Activated T-helper 9 cell treated with anti-CD3 and anti-CD28 coated beads, Interleukin-2, amount 50 U/mL, for 16 hours (primary cell): ENCODE results near the gene GABARAP.

ENCODE experiments used
- DNase-seq: peaks from one replicate; pipeline ENCODE4 v3.0.0-alpha.2; 2020; ENCODE audit warnings: low read depth

The GABARAP gene

DNA sequence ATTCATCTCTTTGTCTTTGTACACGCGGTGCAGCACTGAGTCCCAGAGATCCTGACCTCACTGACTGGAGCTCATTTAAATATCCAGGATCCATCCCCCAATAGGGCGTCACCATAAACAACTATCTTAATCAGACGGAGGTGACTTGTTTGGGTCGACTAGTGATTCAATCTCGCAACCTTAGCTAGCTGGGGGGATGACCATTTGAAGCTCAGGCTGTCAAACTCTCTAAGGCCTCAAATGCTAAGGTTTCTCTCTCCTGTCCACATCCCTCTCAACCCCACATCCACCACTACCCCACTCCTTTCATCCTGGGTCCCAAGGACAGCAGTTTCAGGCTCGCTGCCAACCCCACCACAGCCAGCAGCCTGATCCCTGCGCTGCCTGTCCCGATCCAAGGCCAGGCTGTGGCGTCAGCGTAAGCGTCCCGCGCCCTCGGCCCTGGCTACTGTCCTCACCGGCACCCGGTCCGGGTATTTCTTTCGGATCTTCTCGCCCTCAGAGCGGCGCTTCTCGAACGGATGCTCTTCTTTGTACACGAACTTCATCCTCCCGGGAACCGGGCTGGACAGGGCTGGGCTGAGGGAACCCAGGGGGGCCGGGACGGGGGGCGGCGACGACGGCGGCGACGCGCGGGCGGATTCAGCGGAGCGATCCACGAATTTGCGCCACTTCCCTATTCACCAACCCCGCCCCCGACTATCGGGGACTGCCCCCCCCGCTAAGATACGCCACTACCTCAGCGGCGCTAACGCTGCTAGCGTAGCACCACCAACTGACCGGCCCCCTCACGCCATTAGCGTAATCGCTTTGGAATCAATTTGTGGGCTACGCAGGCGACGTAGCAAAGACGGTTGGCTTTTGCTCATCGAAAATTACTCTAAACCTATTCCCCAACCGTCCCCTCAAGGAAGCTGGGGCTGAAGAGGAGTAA is at the start of gene GABARAP:
Gene GABARAP, minus strand, starts transcription at position 667 of the 934 bp plus-strand sequence. Its CDS starts 119 bp downstream, at position 548.
- DNase-seq = peak; percentile 88

- no peak for DNase-seq
These were observed 48.4 kb upstream of the GABARAP start for GRCh38 chr17:7290685-7291084.

DNA sequence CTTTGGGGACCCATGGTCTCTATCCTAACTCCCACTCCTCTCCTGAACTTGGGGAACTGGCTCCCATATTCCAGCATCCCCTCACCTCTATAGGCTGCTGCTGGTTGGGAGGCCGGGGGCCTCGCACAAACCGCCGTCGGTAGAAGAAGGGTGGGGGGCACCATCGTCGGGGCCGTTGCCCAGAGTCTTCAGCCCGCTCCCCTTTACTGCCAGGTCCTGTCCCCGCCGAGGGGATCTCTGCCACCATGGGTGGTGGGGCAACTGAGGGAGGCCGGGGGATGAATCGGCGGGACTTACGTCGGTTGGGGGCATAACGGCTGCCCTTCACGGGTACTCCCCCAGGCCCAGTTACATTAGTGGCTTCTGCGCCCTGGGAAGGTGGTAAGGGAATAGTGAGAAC is 47.9 kb upstream of the GABARAP start:
- no peak for DNase-seq

DNA sequence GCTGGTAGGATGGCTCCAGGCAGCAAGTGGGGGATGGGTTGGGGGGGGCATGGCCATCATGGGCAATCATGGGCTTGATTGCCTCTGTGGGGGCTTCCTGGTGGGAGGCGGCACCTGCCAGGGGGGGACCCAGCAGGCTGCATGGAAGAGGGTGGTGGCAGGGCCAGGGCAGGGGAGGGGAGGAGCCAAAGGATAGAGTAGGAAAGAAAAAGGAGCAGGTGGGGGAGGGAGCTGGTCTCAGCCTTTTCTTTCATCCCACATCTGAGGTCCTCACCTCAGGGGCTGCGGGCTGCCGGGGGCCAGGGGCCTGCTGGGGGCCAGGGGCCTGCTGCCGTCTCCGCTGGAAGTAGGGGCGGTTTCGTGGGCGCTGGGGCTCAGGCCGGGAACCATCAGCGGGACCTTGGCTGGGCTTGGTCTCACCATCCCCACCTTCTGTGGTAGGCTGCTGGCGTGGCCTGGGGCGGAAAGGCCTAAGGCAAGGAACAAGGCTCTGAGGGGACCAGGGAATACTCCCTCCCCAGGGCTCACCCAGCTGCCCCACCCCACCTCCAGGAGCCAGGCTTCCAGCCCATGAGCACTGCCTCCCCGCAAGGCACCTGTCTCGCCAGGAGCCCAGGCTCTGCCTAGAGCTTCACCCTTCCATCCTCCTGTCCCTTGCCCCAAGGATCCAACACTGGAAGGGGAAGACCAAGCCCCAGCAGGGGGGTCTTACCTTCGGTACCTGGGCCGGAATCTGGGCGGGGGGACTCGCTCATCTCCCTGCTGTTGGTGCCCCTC is 47.2 kb upstream of the GABARAP start:
- DNase-seq = no peak

- no peak for DNase-seq
These were observed 43.4 kb upstream of the GABARAP start for GRCh38 chr17:7285679-7286078.

DNA sequence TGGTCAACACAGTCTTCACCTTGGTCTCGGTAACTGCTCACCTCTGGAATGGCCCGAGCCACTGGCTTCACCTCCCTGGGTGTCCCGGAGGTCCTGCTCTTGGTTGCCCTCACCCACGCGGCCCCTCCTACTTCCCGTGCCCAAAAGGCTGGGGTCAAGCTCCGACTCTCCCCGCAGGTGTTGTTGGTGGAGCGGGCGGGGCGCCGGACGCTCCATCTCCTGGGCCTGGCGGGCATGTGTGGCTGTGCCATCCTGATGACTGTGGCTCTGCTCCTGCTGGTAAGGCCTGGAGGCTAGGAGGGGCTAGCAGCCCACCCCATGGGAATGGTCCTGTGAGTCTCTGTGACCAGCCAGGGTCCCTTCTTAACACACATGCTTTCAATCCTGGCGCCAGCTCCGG is 42.7 kb upstream of the GABARAP start:
- DNase-seq = no peak

DNA sequence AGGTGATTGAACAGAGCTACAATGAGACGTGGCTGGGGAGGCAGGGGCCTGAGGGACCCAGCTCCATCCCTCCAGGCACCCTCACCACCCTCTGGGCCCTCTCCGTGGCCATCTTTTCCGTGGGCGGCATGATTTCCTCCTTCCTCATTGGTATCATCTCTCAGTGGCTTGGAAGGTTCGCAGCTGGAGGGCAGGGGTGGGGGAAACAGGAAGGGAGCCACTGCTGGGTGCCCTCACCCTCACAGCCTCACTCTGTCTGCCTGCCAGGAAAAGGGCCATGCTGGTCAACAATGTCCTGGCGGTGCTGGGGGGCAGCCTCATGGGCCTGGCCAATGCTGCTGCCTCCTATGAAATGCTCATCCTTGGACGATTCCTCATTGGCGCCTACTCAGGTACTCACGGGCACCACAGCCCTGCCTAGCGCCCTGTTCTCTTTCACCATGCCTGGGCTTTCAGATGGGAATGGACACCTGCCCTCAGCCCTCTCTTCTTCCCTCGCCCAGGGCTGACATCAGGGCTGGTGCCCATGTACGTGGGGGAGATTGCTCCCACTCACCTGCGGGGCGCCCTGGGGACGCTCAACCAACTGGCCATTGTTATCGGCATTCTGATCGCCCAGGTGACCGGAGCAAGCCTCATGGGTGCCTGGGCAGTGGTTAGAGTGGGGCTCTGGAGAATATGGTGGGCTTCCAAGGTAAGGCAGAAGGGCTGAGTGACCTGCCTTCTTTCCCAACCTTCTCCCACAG is 41.4 kb upstream of the GABARAP start:
- no peak for DNase-seq

DNA sequence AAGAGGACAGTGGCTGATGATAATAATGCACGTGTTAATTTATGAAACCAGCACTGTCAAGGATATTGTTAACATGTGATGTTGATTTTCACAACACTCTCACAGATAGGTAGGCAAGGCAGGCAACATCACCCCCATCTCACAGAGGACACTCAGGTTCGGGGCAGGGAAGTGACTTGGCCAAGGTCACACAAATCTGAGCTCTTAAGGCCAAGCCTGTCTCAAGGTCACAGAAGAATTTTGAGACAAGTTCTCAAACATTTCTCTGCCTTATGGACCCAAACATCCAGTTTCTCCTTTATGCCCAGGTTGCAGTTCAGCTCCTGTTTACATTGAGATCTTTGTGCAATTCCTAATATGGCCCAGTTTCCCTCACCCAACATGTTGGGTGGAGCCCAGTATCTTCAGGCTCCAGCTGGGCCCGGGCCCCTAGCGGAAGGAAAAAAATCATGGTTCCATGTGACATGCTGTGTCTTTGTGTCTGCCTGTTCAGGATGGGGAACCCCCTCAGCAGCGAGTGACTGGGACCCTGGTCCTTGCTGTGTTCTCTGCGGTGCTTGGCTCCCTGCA is 40.6 kb upstream of the GABARAP start:
- DNase-seq = no peak

DNA sequence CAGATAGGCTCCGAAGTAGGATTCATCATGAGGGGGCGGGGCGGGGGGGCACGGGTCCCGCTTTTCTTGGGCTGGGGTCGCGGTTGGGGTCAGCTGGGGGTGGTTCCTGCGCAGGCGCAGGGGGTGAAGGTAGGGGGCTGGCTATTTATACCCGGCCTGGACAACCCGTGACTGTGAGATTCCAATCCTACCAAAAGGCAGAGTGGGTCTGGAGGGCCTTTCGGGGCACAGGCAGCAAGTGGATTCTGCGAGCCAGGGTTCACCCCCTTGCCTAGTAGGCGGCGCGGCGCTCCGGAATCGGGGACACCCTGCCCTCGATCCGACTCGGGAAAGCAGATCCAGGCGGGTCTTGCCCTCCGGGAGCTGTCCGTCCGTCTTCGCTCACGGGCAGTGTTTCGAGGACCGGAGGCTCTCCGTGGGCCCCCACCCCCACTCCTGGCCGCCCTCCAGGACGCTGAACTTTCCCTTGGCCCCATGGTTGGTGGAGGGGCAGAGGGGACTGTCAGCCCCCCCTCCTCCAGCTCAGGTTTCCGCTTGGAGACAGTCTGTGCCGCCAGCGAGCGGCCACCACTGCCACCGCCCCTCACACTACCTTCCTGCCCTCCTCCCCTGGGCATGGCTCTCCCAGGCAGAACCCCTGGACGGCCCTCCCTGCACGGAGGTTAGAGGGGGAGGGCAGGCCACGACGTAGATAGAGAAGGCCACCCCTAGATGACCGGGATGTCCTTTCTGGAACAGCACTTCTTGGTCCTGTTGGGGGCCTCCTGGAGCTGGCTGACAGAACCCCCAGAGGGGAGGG is 39.9 kb upstream of the GABARAP start:
- no peak for DNase-seq

- DNase-seq = peak; percentile 80
These were observed 39.1 kb upstream of the GABARAP start, which contains the start of gene SLC2A4 for GRCh38 chr17:7281074-7281952. TSS of gene SLC2A4 (plus strand) at chr17:7281718. CDS start at chr17:7281935, 217 bp downstream.

- DNase-seq = peak; percentile 79
These were observed 38.3 kb upstream of the GABARAP start for GRCh38 chr17:7280519-7281073.

DNA sequence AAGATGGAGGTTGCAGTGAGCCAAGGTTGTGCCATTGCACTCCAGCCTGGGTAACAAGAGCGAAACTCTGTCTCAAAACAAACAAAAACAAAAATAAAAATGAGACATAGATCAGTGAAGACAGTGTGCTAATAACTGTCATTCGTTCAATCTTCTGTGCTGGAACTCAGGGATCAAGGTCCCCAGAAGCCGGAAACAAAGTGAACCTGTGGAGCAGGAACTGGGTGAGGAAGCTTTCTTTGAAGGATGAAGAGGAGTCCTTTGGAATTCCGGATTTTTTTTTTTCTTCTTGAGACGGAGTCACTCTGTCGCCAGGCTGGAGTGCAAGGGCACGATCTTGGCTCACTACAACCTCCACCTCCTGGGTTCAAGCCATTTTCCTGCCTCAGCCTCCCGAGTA is 37.2 kb upstream of the GABARAP start:
- DNase-seq = no peak

DNA sequence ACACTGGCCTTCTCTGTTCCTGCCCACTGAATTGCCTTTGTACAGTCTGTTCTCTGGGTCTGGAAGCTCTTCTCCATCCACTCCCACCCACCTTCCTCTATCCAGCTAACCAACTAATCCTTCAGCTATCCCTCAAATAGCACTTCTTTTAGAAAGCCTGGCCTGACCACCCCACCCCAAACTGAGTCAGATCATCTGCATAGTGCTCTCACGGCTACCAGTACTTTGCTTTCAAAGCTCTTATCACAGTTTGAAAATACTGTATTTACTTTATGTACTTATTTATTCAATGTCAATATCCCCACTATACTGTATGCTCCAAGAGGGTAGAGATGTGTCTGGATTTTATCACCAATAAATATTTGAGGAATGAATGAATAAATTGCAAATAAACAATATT is 24.5 kb upstream of the GABARAP start:
- no peak for DNase-seq

DNA sequence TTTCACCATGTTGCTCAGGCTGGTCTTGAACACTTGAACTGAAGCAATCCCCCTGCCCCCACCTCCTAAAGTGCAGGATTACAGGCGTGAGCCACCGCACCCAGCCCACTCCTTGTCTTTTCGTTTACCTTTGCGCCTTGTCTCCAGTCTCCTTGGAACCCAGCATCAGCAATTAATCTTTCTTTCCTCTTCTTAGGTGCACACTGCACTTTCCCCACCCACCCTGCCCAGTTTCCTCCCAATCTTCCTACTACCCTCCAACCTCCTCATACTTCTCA is 21.5 kb upstream of the GABARAP start:
- DNase-seq = no peak

DNA sequence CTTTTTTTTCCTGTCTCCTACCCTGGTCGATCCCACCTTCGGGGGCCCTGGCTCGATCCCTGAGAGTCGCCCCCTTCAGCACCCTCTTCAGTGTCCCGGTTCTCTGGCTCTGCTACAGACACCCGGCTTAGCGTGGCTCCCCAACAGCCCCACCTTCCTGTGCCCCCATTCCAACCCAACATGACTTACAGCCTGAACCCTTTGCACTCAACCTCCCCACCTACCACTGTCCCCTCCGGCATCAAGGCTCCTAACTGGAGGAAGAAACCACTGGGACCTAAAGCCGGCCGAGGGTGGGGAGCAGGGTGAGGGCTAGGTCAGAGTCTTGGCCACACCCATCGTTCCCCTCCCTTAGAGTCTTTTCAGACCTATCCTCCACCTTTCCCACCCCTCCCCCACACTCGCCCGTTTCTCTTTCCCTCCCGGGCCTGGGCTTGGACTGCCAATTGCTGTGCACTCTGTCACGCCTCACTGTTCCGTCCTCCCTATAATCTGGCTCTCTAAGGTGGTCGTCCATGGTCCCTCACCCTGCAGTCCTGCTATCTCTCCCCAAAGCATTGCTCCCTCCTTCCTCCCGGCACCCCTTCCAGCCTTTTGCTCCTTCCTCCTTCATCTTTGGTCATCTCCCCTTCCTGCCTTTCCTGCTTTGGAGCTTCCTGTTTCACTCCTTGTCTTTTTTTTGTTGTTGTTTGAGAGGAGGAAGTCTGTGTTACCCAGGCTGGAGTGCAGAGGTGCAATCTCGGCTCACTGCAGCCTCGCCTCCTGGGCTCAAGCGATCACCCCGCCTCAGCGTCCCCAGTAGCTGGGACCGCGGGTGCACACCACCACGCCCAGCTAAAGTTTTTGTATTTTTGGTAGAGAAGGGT is 20.9 kb upstream of the GABARAP start:
- DNase-seq = no peak

GRCh38 chr17:7262192-7262934 is 20.1 kb upstream of the GABARAP start, which contains the start of gene CLDN7:
TSS of gene CLDN7 (minus strand) at chr17:7262478. CDS start at chr17:7262043, 435 bp downstream.
- DNase-seq = no peak

GRCh38 chr17:7261379-7262191 is 19.3 kb upstream of the GABARAP start:
- no peak for DNase-seq
